Prostate gland (tissue), 2 donors: ENCODE data around the gene ZMYND12. TPM values are rescaled to one million over a fixed set of nuclear protein-coding genes. Genes with fewer than 3 reads are reported as not detected.

Experiments used
- DNase-seq: peaks from one replicate; pipeline ENCODE4 v3.0.0-alpha.2; 2019; ENCODE audit warnings: low spot score
- H3K27ac ChIP-seq, 2 donors: fragments of 200-600 bp; sonication (generic); 2 replicates each; pipeline ENCODE4 v1.5.1; 2017 to 2019
- H3K27me3 ChIP-seq: fragments of 200-600 bp; sonication (generic); replicated peaks from 2 replicates; pipeline ENCODE4 v1.5.1; 2019; ENCODE audit not compliant: insufficient read depth
- H3K36me3 ChIP-seq, 2 donors: fragments of 200-600 bp; sonication (generic); 1 replicate in 1 of 2; 2 replicates in 1 of 2; pipeline versions ENCODE4 v1.5.1 to v1.8.1; 2017 to 2019
- H3K4me1 ChIP-seq: fragments of 200-600 bp; sonication (generic); replicated peaks from 2 replicates; pipeline ENCODE4 v1.5.1; 2019
- H3K4me3 ChIP-seq, 2 donors: fragments of 200-600 bp; sonication (generic); 2 replicates each; pipeline ENCODE4 v1.5.1; 2017 to 2019
- H3K9me3 ChIP-seq: fragments of 200-600 bp; sonication (generic); 2 replicates; pipeline ENCODE4 v1.5.1; 2017
- CTCF ChIP-seq, 4 experiments: fragments of 200-600 bp in 2 of 4; fragments of 450-650 bp in 2 of 4; sonication (generic) in 2 of 4; IDR thresholded peaks; 1 replicate in 3 of 4; 2 replicates in 1 of 4; pipeline ENCODE4 v1.5.1; 2016 to 2019; ENCODE audit warnings: antibody characterized with exemption in 4 of 4, mild to moderate bottlenecking in 2 of 4, moderate library complexity in 2 of 4
- POLR2A ChIP-seq: fragments of 450-650 bp; IDR thresholded peaks from one replicate; pipeline ENCODE4 v1.6.1; 2016; ENCODE audit warnings: antibody characterized with exemption, mild to moderate bottlenecking
- POLR2AphosphoS5 ChIP-seq: sonication (generic); formaldehyde crosslinking; IDR thresholded peaks from one replicate; pipeline ENCODE4 v1.6.1; 2017; ENCODE audit warnings: antibody characterized with exemption
- WGBS: methylation state at CpG from one replicate; pipeline ENCODE4 v1.1.5; 2018; 5-methylcytosine and 5-hydroxymethylcytosine counted together
- intact Hi-C: fragments of 100-400 bp; cut with DNase I; formaldehyde crosslinking; loops from one replicate; pipeline ENCODE4 v1.14.2; 2022
- total RNA-seq, 2 donors: library from RNA; depleted of rRNA; stranded (reverse); fragments of >200 nt; gene quantifications; one replicate each; pipeline ENCODE4 v1.1.0, GENCODE V29; 2016

Gene ZMYND12
- total RNA-seq, 2 donors from 2014 or later, result 2.0 to 12.7 TPM

DNA sequence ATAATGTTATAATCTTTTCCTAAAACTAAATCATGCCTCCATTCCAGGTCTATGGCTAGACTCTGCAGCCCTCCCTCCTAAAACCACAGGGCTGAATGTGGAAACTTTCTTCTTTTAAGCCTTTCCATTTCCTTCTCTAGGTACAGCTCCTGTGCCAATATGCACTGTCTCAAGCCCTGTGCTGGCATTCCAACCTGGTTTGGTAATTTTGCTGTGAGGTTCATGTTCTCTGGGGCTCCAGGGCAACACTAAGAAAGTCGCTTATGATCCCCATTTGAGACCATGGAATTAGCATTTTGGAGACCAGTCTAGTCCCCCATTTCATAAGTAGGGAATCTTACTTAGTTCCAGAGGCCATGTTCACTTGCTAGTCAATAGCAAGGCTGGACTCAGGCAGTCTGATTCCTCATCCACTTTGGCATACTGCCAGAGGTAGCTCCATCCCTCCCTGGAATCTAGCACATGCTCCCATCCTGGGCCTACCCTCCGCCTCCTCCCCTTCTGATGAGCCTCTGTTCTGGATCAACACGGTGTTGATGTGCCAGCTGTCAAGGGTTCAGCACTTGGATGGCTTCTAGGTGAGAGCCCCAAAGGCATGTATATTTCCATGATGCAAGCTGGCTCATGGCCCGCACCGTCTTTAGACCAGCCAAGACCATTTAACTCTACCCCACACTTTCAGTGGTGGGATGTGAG lies 36.5 kb downstream of the ZMYND12 start:
- Histone ChIP-seq H3K27me3 (no peaks in the 10 kb centered on the region), H3K27ac (no peak overlapping the region), H3K36me3 (no peaks in the 10 kb centered on the region), H3K4me3 (no peak overlapping the region), H3K9me3 (no peaks in the 10 kb centered on the region), H3K4me1 (no peaks in the 10 kb centered on the region)
- 50% methylated on average over 5 of the region's 5 CpGs for WGBS
- DNase-seq, result no peak
- intact Hi-C loops, result no loop called here
- no peak for TF ChIP-seq POLR2A
- TF ChIP-seq CTCF (IDR thresholded peaks at IDR 0.05), result no peak

GRCh38 chr1:42418516-42418915 lies 37.3 kb downstream of the ZMYND12 start:
- 96% methylated on average over 1 of the region's 1 CpG for WGBS
- DNase-seq, result no peak
- H3K36me3 ChIP-seq, result no peaks in the 10 kb centered on the region
- H3K4me1 ChIP-seq, result no peaks in the 10 kb centered on the region
- intact Hi-C loops, result no loop called here
- H3K4me3 ChIP-seq, result no peak overlapping the region
- TF ChIP-seq CTCF (IDR thresholded peaks at IDR 0.05) (no peak), POLR2A (no peak), POLR2AphosphoS5 (no peak)
- no peaks in the 10 kb centered on the region for H3K27me3 ChIP-seq
- H3K9me3 ChIP-seq, result no peaks in the 10 kb centered on the region
- H3K27ac ChIP-seq, result no peak overlapping the region

- Histone ChIP-seq H3K36me3 (no peaks in the 10 kb centered on the region), H3K27me3 (no peaks in the 10 kb centered on the region), H3K4me3 (no peak overlapping the region), H3K4me1 (no peaks in the 10 kb centered on the region), H3K27ac (no peak overlapping the region), H3K9me3 (no peaks in the 10 kb centered on the region)
- WGBS, result 82% methylated on average over 3 of the region's 3 CpGs
- TF ChIP-seq POLR2A (no peak), POLR2AphosphoS5 (no peak), CTCF (IDR thresholded peaks at IDR 0.05) (no peak)
- intact Hi-C loops, result no loop called here
- no peak for DNase-seq
These were observed 38.7 kb downstream of the ZMYND12 start for GRCh38 chr1:42417166-42417565.

- TF ChIP-seq POLR2A, result no peak
- no peak for TF ChIP-seq POLR2AphosphoS5
- TF ChIP-seq CTCF (IDR thresholded peaks at IDR 0.05), result no peak
- WGBS, result 93% methylated on average over 17 of the region's 17 CpGs
- Histone ChIP-seq H3K4me3 (no peak overlapping the region), H3K27me3 (no peaks in the 10 kb centered on the region), H3K27ac (no peak overlapping the region), H3K4me1 (no peaks in the 10 kb centered on the region), H3K36me3 (no peaks in the 10 kb centered on the region), H3K9me3 (no peaks in the 10 kb centered on the region)
- no peak for DNase-seq
- intact Hi-C loops, result no loop called here
These were observed 41.0 kb downstream of the ZMYND12 start for GRCh38 chr1:42414551-42415496.
